ENCODE results near the gene MAFG.
"Not testable (repeated sequence)": the region's sequence is repeated elsewhere in the genome, so short reads cannot be mapped to it uniquely, and the experiment has no call there.

Gene MAFG

DNA sequence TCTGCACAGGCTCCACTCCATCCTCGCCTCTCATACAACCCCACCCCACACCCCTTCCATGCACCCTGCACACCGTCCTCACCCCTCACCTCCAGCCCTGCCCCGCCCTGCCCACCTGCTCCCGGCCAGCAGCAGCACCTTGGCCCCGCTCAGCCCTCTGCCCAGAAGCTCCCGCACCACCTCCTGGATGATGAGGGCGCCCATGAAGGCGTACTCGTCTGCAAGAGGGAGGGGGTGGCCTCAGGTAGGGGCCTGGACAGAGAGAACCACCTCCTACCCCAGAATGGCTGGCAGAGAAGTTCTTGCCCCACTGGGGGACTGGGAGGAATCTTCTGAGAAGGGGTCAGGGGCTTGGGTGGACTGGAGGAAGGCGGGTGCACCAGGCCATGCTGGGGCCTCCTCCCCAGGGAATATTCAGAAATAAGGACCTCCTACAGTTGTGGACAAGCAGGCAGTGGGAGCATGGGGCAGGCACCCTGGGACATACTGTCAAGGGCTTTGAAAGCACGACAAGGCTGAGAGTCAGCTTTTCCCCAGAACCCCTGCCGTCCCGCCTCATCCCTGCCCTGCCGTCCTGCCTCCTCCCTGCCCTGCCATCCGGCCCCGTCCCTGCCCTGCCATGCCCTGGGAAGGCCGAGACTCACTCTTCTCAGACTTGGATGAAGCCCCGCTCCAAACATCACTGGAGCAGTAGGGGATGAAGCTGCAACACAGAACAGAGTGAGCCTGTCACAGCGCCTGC is 30.3 kb upstream of the MAFG start:
- DNase-seq, result no peak

DNA sequence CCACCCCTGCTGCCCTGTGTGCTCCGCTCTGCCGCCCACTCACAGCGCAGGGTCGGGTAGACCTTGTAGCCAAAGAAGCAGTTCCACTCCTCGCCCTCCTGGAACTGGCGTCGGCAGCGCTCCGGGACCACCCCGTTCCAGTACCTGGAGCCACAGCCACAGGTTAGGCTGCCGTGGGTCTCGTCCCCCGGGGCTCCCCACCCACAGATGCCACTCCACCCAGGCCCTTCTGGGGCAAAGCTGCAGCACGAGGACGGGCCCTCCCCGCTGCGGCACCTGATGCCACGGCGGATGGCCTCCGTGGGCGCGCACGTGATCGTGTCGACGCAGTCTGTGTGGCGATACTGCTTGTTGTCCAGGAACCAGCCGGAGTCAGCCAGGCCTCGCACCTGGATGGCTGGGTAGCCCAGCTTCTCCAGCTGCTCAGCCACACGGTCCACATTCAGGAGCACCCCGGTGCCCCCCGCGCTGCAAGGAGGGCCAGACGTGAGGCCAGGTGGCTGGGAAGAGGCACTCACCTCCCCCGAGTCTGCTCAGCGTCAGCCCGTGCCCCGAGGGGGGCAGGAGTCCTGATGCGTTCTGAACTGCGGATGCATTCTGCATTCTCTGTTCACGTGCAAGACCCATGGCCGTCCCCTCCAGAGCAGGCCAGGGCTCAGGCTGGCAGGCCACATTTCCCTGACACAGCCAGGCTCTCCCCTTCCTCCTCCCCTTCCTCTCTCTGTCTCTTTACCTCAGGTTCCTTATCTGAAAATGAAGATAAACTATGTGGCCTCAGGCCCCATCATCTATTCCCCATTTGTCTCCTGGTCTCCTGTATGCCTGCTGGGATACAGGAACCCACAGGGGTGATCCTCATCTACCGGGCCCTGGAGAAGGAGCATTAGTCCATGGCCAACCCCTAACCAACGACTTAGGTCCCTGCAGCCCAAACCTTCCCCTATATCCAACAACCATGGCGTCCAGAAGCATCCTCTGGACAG is 29.4 kb upstream of the MAFG start:
- no peak for DNase-seq

DNA sequence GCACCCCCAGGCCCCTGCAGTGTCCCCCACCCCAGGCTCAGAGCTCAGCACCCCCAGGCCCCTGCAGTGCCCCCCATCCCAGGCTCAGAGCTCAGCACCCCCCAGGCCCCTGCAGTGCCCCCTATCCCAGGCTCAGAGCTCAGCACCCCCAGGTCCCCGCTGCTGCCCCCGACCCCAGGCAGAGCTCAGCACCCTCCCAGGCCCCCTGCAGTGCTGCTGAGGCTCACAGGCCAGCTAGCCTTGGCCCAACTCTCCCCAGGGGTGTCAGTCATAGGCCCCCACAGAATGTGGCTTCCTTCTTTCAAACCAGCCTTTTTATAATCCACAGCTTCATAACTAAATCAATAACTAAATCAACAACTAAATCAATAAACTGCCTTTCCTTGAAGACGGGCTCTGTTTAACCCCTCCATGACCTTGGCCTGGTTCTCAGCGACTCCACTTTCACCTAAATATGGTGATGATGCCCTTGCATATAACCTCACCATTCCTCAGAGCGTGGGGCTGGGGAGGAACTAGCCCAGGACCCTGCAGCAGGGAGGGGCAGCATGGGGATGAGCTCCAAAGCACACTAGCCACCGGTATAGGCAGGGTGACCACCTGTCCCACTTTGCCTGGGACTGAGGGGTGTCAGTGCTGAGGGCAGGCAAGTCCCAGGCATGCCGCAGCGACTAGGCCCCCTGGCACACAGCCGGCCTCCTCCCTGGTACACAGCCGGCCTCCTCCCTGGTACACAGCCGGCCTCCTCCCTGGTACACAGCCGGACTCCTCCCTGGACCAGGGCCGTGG is 28.4 kb upstream of the MAFG start:
- no peak for DNase-seq

DNA sequence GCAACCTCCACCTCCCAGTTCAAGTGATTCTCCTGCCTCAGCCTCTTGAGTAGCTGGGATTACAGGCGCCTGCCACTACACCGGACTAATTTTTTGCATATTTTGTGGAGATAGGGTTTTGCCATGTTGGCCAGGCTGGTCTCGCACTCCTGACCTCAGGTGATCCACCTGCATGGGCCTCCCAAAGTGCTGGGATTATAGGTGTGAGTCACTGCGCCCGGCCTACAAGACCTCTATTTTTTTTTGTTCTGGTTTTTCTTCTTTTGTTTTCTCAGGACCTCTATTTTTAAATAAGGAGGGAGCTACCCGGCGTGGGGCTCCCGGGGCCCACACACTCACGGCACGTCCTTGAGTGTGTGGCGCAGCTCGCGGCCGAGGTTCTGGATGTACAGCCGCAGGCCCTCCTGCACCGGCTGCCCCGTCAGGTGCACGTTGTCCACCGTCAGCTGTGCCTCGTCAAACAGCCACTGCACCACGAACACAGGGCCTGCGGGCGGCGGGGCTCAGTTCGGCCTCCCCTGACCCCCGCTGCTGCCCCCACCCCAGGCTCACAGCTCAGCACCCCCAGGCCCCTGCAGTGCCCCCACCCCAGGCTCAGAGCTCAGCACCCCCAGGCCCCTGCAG is 27.6 kb upstream of the MAFG start:
- DNase-seq, result no peak

GRCh38 chr17:81954131-81955057 is 26.9 kb upstream of the MAFG start:
- no peak for DNase-seq

DNA sequence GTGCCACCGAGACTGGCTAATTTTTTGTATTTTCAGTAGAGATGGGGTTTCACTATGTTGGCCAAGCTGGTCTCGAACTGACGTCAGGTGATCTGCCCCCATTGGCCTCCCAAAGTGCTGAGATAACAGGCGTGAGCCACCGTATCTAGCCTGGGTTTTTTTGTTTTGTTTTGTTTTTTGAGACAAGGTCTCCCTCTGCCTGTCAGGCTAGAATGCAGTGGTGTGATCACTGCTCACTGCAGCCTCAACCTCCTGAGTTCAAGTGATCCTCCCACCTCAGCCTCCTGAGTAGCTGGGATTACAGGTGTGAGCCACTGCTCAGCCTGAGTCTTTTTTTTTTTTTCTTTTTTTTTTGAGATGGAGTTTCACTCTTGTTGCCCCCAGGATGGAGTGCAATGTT is 25.9 kb upstream of the MAFG start:
- DNase-seq, result not testable (repeated sequence)

GRCh38 chr17:81952792-81953228 is 25.3 kb upstream of the MAFG start:
- no peak for DNase-seq

DNA sequence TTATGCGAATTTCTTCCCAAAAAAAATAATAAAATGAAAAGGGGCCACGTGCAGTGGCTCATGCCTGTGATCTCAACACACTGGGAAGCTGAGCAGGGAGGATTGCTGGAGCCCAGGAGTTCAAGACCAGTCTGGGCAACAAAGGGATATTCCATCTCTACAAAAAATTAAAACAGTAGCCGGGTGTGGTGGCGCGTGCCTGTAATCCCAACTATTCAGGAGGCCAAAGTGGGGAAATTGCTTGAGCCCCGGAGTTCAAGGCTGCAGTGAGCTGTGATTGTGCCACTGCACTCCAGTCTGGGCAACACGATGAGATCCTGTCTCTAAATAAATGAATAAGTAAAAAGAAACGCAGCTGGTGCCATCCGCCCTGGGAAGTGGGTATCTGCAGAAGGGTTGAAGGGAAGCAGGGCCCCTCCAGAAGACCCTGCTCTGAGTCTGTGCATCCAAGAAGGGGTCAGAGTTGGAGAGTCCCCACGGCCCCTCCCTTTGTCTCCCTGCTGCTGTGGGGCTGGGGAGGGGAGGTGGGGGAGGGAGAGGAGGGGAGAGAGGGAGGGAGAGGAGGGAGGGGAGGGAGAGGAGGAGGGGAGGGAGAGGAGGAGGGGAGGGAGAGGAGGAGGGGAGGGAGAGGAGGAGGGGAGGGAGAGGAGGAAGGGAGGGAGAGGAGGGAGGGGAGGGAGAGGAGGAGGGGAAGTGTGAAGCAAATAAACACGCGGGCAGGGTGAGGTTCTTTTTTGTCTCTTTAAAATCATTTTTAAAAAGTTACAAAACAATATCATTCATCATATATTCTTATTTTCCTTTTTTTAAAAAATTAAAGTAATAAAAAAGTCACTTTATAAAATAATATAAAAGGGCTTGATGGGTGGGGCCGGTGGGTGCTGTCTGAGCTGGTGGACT is 24.5 kb upstream of the MAFG start:
- no peak for DNase-seq

GRCh38 chr17:81950501-81950900 is 23.0 kb upstream of the MAFG start:
- DNase-seq, result no peak

GRCh38 chr17:81948635-81949378 is 21.3 kb upstream of the MAFG start:
- no peak for DNase-seq

- DNase-seq, result no peak
Observed at GRCh38 chr17:81947189-81947588, 19.7 kb upstream of the MAFG start, which contains the start of gene MYADML2. MYADML2 (minus strand) TSS chr17:81947233; CDS start chr17:81941741, 5,492 bp downstream.

DNA sequence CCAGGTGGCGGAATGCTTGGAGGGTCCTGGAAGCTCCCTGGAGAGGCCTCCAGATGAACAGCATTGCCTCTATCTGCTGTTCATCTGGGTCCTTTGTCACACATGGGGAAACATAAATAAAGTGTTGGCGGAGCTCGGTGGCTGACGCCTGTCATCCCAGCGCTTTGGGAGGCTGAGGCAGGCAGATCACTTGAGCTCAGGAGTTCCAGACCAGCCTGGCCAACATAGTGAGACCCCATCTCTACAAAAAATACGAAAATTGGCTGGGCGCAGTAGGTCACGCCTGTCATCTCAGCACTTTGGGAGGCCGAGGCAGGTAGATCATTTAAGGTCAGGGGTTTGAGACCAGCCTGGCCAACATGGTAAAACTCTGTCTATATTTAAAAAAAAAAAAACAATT is 17.3 kb upstream of the MAFG start:
- DNase-seq, result no peak

- DNase-seq, result no peak
Observed at GRCh38 chr17:81942167-81942553, 14.6 kb upstream of the MAFG start.

DNA sequence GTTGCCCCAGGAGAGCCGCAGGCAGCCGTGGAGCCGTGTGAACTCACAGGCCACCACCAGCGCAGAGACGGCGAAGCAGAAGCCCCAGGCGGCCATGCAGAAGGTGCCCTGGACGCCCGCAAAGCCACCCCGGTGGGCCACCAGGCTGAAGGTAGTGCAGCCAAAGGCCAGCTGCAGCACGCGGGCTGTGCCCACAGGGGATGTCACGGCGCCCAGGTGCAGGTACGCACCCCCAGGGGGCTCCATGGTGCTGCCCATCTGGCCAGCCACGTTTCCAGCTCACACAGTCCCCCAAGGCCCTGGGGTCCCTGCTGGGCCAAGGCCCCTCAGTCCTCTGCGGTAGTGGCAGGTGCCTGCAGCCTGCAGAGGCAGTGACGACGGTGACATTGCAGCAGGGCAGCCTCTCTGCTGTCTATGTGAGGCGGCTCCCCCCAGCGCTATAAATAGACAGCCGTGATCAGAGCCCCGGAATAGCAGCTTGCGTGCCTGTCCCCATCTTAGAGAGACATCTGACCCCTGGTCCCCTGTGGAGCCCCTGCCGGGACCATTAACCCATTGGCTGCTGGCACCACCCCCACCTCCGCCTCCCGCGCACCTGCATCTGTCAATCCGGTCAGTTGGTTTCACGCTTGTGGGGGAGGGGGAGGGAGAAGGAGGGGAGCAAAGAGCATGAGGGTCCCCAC is 14.1 kb upstream of the MAFG start:
- DNase-seq, result no peak

DNA sequence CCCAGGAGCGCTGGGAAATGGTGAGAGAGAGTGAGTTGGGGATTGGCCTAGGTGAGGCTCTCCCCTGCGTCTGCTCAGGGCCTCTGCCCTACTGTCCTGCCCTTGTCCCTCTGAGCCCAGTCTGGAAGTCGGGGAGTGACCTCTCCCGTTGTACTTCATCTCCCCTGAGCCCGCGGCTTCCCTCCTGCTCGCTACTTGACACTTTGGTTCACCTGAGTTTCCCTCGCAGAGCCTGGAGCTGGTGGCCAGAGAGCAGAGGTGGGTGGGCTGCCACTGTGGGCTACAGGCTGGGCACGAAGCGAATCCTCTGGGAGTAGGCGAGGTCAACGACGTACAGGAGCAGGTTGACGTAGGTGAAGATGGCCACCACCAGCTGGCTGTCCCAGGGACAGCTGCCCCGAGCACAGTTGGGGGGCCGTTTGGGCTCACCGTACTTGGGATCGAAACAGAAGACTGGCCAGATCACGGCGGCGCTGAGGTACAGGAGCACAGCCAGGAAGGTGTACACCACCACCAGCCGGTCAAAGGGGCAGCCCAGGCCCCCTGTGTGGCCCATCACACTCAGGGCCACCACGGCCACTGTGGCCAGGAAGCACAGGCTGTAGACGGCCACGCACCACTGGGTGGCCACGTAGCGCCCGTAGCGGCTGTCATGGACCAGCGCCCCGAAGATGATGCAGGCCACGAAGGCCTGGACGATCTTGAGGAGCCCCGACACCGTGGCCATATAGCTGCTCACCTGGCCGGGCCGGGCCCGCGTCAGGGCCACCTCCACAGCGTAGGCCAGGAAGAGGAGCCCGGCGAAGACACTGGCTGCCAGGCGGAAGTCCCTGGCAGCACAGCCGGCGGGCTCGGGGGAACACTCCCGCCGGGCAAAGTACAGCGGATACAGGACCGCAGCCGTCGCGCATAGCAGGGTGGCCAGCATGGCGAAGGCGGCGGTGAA is 13.3 kb upstream of the MAFG start:
- DNase-seq, result no peak

DNA sequence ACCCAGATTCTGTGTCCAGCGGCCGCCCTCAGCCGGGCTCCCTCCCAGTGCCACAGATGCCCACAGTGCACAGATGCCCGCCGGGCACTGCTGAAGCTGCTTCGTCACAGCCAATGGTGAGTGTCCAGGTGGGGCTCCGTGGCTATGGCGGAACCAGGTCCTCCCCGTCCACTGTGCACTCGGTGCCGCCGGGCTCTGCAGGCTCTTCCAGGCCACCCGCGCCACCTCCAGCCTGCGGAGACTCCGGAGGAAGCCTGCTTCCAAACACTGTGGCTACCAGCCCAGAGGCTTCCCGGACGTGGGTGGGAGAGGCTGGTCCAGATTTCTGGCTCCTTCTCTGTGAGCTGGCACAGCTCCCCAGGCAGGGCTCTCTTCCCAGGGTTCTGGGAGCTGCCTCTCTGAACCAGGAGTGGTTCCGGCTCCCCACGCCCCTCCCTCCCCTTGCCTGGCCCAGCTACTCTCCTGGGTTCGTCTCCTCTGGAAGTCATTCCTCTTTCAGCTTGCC is 12.4 kb upstream of the MAFG start:
- DNase-seq, result no peak

DNA sequence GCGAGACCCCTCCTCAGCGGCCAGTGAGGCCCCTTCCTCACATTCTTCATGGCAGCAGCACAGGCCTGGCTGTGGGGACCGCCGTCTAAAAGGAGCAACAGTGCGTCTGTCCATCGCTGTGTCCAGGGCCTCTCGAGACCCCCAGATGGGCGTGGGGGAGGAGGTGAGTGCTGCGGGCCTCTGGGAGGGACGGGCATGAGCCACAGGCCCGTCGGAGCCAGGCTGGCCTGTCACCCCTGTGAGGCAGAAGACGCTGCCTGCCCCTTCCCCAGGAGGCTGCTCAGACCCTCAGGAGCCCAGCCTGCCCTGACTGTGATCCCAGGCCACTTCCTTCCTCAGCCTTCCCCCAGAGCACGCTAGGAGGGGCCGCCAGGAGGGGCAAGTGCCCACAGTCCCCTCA is 11.7 kb upstream of the MAFG start:
- no peak for DNase-seq

- no peak for DNase-seq
Observed at GRCh38 chr17:81935709-81936084, 8.2 kb upstream of the MAFG start.

Measured in CD4-positive, alpha-beta T cell treated with Interleukin-4 for 1 hour (primary cell).